Peyer's patch (tissue), 4 donors: ENCODE data around the gene STAT2.

Experiments
- CTCF ChIP-seq, 6 experiments: fragments of 450-650 bp in 4 of 6; fragments of 200-600 bp in 2 of 6; sonication (generic) in 1 of 6; IDR thresholded peaks; one replicate each; pipeline ENCODE4 v1.5.1; 2017 to 2019; ENCODE audit warnings: antibody characterized with exemption in 6 of 6, mild to moderate bottlenecking in 3 of 6, moderate library complexity in 1 of 6
- POLR2A ChIP-seq, 2 donors: fragments of 450-650 bp; IDR thresholded peaks; one replicate each; pipeline ENCODE4 v1.5.1; 2017; ENCODE audit warnings: antibody characterized with exemption in 2 of 2, mild to moderate bottlenecking in 2 of 2, moderate library complexity in 2 of 2

- no peak for TF ChIP-seq CTCF (IDR thresholded peaks at IDR 0.05)
- TF ChIP-seq POLR2A (IDR thresholded peaks at IDR 0.05), result no peak
Measured at GRCh38 chr12:56308714-56309113, 51.2 kb downstream of the STAT2 start.
